Measurements from ENCODE around the gene GRID2IP.

GRID2IP gene

DNA sequence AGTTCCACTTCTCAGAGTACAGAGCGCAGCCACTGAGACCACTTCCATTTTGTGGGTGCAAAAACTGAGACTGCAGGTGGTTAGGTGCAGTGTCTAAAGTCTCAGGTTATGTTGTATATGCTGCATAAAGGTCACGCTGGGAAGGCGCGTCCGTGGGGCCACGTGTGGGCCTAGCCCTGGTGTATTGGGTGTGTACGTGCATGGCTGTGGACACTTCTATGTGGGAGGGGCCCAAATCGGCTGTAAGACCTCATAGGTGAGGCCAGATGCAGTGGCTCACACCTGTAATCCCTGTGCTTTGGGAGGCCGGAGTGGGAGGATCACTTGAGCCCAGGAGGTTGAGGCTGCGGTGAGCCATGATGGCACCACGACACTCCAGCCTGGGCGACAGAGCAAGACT, 37.7 kb downstream of the GRID2IP start:
- FAIRE-seq: no peak

DNA sequence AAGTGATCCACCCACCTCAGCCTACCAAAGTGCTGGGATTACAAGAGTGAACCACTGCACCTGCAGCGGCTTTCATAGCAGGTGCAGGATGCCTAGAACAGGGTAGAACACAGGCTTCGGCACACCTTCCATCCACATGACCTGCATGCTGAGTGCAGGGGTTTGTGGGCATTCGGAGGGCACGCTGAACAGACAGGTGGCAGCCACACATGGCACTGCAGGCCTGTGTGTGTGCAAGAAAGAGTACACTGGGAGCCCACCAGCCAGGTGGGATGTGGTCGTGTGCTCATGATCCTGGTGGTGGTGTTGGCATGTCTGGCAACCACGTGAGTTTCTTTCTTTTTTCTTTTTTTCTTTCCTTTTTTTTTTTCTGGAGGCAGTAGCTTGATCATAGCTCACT, 38.4 kb downstream of the GRID2IP start:
- FAIRE-seq: no peak

DNA sequence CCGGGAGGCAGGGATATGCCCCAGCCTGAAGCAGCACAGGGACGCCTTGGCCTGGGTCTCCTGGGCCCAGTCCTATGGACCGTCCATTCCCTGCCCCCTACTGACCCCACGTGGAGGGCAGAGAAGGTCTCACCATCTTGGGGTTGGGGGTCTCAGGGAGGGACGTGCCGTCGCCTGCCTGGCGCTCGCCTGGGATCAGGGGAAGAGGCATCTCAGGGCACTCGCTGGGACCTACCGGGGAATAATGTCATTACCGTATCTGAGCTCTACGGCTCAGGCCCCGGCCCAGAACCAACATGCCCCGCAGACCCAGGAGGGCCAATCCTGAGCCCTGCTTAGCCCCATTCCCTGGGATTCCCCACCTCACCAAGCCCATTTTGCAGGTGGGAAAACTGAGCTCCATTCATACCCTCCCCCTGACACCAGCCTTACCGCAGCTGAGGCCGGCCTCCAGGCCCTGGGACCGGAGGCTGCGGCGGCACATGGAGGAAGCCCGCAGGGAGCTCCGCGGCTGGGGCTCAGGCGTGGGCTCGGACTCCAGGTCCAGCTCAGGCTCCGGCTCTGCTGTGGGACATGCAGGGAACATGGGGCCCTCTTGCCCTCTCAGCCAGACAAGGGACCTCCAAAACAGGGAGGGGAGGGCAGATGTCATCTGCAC, 40.7 kb downstream of the GRID2IP start:
- FAIRE-seq: no peak

DNA sequence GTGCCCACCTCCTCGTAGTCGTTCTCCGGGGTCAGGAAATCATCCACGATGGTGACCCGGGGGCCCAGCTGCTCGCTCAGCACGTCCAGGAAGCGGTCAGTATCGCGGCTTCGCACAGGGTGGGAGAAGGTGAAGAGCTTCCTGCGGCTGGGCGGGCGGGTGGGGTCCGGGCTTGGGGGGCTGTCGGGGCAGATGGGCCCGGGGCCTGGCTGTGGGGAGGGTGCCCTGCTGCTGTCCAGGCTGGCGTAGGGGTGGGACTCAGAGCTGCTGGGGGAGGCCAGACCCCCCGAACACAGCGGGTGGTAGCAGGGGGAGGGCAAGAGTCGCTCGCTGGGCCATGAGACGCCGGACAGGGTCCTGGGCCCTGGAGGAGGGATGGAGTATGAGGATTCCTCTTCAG, 42.3 kb downstream of the GRID2IP start:
- FAIRE-seq: no peak

DNA sequence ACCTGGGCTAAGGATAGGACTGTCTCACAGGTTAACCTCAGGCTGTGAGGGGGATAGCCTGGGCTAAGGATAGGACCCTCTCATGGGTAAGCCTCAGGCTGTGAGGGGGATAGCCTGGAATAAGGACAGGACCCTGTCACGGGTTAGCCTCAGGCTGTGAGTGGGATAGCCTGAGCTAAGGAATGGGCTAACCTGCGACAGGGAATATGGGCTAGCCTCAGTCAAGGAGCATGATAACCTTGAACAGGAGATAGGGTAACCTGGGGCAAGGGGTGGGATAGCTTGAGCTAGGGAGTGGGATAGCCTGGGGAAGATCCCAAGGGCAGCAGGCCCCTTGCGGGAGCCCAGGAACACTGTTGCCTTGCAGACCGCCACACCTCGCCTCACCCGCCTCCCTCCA, 42.7 kb downstream of the GRID2IP start:
- FAIRE-seq: no peak

DNA sequence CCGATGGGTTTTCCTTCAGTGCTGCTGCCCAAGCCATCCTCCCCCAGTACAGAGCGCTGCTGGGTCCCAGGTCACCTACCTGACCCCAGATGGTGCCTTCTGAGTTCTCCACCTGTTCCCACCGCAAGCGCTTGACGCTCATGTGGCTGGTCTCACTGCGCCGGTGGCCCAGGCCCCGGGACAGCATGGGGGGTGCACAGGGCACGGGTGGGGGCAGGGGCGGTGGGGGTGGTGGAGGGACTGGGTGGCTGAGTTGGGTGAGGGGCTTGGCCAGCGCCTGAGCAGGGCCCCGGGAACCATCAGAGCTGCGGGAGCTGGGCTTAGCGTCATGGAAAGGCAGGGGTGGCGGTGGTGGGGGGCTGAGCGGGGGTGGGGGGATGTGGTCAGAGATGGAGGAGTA, 43.4 kb downstream of the GRID2IP start:
- no peak for FAIRE-seq

DNA sequence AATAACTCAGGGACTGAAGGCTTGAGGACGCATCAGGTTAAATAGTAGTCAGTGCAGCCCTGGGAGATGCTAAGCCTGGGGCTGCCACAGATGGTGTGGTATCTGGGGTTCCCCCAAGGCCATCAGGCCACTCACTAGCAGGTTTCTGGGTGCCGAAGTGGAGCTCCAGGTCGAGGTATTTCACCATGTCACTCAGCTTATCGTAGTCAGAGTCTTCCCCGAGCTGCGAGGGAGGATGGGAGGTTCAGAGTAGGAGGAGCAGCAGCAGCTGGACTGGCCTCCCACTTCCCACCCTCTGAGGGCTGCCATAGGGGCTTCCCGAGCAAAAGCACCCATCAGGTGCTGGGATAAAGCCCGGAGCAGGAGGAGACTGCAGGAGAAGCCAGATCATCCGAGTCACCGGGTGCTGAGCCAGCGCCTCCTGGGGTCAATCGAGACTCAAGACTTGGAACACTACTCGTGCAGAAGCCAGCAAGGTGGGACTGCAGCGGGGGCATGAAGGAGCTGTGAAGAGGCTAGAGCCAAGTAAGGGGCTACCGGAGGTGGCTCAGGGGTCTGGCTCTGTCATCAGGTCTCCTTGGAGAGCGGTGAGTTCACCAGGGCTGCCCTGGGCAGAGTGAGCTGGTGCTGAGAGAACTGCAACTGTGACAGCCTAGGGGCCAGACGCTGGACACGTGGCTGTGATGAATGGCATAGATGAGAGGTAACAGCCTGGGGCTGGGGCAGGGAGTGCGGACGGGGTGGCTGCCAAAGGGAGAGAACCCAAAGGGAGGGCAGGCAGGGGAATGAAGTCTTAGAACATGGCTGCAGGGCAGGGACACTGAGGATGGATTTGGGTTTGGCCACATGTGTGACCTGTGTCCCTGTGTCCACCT, 45.3 kb downstream of the GRID2IP start:
- no peak for FAIRE-seq

DNA sequence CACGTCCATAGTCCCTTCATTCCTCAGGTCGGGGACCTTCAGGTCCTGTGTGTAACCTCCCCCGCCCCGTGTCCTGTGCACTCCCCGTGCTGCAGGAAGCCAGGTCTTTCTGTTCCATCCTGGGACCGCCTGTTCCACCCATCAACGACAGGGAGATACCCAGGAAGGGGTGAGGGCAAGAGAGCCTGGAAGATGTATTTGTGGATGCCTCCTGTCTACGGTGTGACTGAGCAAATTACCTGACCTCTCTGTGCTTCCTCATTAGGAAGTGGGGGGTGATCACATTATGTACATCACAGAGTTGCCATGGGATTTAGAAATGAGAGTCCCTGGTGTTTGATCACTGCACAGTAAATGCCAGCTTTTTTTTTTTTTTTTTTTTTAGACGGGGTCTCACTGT, 46.3 kb downstream of the GRID2IP start:
- no peak for FAIRE-seq

DNA sequence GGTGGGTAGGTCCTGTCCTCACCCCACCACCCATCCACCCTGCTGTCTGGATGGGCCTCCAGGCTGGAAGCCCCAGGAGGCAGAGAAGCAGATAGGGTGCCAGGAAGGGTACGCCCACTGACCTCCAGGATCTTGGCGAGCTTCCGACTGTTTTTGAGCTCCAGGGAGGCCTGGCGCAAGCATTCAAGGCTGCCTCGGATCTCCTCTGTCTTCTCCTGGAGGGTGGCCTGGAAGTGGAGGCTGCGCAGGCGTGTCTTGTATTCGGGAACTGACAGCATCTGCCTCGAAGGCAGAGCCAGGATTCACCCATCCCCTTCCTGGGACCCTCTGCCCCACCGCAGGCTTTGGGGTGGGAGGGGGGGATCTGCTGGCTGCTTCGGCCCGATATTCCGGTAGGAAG, 48.4 kb downstream of the GRID2IP start:
- no peak for FAIRE-seq

DNA sequence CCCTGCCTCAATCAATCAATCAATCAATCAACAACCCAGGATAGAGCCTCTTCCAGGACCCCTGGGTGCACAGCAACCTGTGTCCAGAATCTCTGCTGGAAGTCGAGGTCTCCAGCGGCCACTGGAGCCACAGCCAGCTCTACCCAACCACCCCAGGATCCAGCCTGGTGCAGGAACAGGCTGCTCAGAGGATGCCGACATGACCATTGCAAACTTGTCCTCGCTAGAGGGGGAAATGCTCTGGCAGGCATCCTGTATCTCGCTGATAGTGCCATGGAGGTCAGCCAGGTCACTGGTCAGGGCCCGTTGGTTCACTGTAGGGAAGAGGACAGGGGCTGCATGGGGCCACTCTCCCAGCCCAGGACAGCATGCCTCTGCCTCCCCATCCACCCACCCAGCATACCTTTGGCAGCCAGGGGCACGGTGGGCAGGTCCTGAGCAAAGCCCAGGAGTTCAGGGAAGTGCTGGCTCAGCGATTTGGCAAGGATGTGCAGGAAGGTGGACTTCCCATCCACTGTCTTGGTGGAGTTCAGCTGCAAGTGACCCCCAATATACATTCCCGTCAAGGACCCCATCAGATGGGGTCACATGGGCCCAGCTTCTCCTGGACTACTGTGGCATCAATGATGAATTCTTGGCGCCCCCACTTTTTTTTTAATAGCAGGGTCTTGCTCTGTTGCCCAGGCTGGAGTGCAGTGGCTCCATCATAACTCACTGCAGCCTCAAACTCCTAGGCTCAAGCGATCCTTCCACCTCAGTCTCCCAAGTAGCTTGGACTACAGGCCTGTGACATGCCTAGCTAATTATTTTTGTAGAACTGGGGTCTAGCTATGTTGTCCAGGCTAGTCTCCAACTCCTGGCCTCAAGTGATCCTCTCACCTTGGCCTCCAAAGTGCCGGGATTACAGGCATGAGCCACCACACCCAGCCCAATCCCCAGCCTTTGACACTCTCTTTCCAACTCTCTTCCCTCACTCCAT, 49.4 kb downstream of the GRID2IP start:
- FAIRE-seq: no peak

DNA sequence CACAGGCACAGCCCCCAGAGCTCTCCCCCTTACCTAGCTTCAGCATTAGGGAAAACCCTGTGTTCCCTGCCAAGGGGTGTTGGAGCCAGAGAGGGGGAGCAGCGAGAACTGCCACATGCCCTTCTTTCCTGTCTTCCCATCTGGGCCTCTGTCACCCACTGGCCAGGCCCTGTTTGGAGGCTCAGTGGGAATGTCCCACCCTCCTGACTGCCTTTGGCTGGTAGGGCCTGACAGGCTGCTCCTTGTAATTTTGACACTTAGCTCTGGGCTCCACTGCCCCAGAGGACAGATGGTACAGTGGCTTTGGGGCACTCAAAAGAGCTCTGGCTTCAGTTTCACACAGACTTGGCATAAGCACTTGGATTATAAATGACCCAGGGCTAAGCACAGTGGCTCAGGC, 50.6 kb downstream of the GRID2IP start:
- FAIRE-seq: no peak

DNA sequence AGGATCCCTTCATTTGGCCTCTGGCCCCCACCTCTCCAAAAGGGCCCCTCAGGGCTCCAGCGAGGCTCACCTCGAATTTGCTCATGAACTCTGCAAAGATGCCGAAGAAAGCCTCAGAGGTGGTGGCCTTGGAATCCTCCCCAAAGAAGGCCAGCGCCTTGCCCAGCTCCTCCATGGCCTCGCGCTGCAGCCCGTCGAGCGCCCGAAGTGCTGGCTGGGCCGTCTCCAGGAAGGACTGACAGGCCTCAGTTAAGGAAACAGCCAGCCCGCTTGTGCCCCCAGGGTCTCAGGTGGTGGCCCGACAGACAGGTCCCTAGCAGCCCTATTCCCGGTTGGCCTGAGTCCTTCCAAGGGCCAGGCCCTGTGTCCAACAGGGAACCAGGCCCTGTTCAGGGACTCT, 53.3 kb downstream of the GRID2IP start:
- FAIRE-seq: no peak

DNA sequence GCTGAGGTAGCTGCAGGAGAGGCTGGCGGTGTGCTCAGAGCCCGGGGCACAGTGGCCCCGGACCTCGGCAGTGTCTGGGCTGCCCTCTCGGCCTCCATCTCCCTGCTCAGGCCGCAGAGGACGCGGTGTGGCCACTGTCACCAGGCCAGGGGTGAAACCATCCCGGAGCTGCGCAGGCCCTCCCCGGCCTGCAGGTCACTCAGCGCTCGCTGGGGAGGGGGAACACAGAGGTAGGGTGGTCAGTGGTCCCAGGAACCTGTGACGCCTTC, 53.7 kb downstream of the GRID2IP start:
- no peak for FAIRE-seq

DNA sequence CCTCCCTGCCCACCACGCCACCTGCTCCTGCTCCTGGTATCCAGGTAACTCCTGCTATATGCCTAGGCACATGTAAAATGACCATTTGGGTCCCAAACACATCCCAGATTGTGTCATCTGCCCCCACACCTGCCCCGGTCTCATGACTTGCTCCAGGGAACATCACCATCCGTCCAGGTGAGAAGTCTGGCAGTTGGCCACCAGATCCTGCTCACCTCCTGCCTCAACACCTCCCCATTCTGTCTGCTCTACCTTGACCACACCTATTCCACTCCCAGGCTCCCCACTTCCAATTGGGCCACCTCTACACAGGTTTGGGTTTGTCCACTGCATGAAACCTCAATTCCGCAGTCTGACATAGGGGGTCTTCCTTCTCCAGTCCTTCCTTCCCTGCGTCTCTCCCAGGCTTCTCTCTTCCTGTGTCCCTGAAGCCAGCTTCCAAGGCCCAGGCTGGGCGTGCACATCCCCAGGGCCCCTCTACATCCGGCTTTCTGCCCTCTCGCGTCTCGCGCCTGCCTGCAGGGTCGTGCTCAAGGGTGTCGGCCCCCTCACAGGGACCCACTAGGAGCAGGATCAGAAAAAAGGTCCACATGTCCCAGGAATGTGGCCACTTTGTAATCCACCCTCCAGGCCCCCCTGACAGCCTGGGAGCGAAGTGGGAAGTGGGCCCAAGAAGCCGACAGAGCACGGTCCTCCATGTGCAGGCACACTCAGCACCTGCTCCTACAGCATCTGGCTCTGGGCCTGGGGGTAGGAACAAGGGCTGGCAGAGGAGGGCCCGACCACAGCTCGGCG, 54.2 kb downstream of the GRID2IP start:
- no peak for FAIRE-seq

DNA sequence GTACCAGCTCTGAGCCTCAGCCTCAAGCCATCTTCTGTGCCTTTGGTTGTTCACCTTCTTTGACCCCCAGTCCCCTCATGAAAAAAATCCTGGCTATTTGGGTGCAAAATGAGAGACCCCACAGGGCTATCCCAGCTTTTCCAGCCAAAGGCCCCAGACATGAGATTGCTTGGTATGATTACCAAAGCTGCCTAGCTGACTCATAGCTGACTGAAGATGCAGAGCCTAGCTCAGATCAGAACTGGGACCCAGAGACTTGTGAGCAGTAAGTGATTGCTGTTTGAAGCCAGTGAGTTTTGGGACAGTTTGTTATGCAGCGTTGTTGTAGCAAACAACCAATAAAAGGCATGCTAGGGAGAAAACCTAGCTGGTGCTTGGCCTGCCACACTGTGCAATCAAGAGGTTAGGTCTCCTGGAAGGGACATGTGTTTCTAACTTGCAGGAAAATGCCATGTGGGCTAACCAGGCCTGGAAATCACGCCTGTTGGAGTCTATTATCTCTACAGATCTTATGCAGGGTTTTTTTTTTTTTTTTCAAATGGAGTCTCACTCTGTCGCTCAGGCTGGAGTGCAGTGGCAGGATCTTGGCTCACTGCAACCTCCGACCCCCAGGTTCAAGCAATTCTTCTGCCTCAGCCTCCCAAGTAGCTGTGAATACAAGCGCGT, 55.5 kb downstream of the GRID2IP start:
- no peak for FAIRE-seq

DNA sequence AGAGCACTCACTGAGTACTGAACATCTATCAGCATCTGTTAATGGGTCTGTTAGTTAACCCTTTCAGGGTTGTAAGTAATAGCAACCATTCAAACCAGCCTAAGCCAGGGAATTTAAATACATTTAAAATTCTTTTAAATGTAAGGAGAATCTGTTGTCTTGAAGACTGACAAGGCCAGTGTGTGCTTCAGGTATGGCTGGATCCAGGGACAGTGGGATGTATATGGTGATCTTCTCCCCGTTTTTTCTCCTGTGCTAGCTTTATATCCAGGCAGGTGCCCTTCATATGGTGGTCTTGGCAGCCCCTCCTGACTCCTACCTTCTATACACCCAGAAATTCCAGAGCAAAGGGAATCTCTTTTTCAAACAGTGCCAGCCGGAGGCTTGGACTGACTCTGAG, 56.9 kb downstream of the GRID2IP start:
- no peak for FAIRE-seq

DNA sequence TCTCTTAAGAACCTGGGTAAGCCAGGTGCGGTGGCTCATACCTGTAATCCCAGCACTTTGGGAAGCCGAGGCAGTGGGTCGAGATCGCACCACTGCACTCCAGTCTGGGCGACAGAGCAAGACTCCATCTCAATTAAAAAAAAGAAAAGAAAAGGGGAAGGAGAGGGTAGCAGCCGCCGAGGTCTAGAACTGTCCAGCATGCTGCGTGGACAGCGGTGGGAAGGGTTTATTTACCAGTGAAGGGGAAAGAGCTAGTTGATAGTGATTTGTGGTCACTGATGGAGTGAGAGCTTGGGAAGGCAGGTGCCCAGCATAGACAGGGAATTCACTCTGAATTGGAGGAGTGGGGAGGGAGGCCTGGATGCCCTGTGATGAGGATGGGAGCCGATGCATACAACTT, 60.1 kb downstream of the GRID2IP start:
- FAIRE-seq: no peak

DNA sequence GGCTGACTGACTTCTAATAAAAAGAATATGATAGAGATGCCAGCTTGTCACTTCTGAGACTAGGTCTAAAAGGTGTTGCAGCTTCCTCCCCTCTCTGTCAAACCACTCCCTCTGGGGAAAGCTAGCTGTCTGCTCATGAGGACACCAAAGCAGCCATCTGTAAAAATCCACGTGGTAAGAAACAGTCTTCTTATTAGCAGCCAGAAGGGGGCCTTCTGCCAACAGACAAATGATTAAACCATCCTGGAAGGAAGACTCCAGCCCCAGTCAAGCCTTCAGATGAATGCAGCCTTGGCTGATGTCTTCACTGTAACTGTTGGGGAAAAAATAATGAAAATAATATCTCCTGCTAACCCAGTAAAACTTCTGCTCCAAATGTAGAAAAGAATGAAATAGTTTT, 61.6 kb downstream of the GRID2IP start:
- FAIRE-seq: no peak

DNA sequence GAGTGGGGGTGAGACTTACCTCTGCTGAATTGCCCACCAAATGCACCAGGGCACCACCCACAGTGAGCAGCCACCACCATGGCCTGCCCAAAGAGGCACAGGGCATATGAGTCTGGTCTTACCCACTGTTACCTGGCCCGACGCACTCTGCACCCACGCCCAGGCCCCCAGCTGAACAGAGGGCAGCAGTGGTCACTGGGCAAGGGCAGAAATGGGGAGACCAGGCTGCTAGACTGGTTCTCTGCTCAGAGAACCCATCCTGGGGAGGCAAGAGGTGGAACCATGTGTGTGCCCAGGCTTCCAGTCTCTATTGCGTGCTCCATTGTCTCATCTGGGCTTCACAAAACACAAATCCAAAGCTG, 64.1 kb downstream of the GRID2IP start:
- FAIRE-seq: no peak

DNA sequence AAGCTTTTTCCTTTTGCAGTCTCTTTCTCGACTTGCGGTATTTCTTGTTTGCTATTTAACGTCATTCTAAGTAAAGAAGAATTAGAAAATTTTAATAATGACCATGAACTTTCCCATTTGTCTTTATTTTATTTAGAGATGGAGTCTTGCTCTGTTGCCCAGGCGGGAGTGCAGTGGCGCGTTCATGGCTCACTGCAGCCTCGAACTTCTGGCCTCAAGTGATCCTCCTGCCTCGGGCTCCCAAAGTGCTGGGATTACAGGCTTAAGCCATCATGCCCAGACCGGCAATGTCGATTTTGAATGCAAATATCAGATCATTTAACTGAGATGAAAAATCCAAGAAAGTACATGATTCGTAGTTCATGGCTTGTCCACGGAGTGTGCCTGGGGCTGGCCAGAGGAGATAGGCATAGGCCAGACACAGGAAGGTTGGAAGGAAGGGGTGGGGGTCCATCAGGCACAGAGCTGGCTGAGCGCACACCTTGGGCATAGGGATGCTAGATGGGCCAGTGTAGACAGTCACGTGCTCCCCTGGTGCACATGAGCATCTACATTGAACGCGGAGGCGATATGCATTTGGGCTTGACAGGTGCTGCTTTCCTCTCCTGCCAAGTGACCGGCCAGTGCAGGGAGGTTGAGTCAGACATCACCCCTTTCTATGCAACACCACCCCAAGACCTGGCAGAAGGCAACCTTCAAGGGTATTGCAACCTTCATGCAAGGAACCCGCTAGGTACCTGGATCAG, 64.7 kb downstream of the GRID2IP start:
- FAIRE-seq: no peak

DNA sequence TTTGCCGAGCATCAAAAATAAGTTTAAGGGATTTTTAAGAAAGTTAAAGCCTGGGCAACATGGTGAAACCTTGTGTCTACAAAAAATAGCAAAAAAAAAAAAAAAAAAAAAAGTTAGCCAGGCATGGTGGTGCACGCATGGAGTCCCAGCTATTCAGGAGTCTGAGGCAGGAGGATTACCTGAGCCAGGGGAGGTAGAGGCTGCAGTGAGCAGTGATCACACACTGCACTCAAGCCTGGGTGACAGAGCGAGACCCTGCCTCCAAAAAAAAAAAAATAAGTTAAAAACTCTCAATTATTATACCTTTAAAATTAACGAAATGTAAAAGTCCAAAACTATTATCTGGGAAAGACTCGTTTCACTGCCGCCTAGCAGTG, 68.5 kb downstream of the GRID2IP start:
- no peak for FAIRE-seq

DNA sequence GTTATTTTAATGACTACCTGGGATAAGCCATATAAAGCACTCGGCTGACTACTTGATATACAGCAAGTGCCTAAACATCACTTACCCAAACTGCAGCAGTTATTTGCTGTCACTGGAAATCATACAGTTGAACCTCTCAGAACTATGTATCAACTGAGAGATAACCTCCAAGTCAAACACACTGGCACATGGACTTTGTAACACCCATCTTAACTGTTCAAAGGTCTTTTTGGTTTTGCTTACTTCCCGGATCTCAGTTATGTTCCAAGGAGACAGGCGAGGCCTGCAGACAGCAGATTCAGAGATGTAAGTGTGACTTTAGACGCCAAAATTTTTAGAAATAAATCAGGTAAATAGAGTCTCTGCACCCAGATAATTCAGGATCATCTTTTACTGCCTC, 69.0 kb downstream of the GRID2IP start:
- FAIRE-seq: no peak
